LNCAP (cell line): Measurements from ENCODE around the gene ANKRD23.

ENCODE experiments used
- TF ChIP-seq, protein P1 (sequence below): fragments of 450-650 bp; IDR thresholded peaks from 2 replicates; pipeline ENCODE4 v1.5.1; 2017; ENCODE audit warnings: mild to moderate bottlenecking

The ANKRD23 gene

DNA sequence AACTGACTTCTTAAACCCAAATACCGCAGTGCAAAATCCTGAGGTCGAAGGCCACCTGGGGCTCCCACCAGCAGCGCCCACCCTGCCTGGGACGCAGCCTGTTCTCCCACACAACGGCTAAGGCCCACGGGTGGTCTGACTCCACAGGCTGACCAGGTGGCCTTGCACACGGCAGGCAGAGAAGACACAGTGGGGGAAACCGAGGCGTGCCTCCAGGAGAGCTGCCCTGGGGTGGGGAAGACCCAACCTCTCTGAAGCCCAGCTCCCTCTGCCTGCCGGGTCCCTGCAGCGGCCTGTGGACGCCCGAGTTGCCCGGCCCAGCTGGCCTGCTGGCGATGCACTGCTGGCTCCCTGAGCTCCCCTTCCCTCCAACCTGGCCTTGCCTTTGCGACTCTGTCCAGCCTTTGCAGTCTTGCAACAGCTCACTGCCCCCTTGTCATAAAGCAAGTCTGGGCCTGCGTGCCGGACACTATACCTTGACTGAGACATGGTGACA, 35.8 kb upstream of the ANKRD23 start:
- TF ChIP-seq, protein P1, sequence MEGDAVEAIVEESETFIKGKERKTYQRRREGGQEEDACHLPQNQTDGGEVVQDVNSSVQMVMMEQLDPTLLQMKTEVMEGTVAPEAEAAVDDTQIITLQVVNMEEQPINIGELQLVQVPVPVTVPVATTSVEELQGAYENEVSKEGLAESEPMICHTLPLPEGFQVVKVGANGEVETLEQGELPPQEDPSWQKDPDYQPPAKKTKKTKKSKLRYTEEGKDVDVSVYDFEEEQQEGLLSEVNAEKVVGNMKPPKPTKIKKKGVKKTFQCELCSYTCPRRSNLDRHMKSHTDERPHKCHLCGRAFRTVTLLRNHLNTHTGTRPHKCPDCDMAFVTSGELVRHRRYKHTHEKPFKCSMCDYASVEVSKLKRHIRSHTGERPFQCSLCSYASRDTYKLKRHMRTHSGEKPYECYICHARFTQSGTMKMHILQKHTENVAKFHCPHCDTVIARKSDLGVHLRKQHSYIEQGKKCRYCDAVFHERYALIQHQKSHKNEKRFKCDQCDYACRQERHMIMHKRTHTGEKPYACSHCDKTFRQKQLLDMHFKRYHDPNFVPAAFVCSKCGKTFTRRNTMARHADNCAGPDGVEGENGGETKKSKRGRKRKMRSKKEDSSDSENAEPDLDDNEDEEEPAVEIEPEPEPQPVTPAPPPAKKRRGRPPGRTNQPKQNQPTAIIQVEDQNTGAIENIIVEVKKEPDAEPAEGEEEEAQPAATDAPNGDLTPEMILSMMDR, result no peak

DNA sequence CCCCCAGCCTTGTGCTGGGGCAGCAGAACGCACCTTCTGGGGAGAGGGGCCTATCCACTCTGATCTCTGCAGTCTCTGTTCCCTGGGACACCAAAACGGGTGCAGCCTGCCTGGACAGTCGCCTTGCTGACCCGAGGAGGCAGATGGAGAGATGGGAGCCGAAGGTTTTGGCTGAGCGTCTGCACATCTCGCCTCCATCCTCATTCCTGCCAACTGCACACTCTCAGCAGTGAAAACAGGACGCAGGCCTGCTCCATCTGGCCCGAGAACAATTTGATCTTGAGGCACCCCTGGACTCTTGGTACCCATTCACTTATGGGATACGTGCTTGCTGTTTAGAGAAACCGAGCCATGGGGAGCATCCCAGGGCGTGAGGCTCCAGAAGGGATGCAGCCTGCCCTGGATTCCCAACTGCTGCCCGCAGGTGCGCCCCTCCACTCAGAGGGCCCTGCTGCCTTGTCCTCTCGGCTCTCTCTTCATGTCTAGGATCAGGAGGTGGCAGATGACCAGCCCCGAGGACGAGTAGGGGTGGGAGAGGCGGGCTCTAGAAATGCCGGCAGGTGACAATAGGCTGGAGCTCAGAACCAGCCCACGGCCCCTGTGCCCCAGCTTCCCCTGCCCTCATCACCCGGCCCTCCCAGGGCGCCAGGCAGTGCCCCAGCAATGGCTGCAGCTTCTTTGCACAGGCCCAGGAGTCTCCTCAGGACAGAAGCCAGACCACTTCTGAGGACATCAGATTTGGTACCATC, 35.1 kb upstream of the ANKRD23 start:
- TF ChIP-seq, protein P1, result no peak

DNA sequence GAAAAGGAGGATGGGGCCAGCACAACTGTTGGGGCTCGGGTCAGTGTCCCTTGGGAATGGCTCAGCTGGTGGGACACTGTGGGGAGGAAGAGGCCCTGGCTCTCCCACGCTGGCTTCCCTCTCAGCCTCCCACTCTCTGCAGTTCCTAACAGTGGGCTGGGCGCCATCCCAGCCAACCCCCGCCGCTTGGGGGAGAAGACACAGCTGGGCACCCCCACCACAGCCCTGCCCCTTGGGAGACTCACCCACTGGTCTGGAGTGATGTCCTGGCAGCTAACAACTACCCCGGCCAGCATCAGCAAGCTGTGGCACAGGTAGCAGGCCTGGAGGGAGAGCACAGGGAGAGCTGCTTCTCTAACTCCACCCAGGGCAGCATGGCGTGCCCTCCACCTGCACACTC, 34.4 kb upstream of the ANKRD23 start:
- TF ChIP-seq, protein P1, result no peak

DNA sequence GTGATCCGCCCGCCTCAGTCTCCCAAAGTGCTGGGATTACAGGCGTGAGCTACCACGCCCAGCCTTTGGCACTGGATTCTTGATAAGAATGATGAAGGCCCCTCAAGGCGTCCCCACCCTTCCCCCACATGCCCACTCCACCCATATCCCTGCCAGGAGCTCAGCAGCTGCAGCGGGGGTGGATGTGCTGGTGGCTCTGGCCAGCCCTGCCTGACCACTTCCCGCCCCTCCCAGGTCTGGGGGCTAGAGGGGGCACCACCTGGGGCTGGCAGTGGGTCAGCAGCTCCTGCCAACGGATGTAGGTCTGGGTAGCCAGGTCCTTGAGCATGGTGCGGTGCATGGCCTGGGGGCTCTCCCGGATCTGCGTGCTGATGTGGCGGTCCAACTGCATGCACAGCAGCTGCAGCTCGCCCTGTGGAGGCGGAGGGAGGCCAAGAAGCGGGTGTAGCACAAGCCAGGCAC, 33.8 kb upstream of the ANKRD23 start:
- TF ChIP-seq, protein P1, result no peak

DNA sequence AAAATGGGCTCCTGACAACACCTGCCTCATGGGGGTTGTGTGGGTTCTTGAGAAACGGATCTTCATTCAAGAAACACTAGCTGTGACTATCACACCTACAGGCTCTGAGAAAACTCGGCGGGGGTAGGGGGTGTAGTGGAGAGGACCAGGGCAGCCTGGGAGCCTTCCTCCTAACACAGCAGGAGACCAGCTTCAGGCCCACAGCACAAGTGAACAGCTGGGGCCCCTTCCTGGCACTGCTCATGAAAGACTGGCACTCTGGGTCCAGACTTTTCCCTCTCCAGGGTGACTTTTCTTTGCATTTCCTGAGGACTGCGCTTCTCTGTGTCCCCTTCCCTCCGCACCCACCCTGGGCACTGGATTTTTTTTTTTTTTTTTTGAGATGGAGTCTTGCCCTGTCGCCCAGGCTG, 33.2 kb upstream of the ANKRD23 start:
- TF ChIP-seq, protein P1, result no peak

DNA sequence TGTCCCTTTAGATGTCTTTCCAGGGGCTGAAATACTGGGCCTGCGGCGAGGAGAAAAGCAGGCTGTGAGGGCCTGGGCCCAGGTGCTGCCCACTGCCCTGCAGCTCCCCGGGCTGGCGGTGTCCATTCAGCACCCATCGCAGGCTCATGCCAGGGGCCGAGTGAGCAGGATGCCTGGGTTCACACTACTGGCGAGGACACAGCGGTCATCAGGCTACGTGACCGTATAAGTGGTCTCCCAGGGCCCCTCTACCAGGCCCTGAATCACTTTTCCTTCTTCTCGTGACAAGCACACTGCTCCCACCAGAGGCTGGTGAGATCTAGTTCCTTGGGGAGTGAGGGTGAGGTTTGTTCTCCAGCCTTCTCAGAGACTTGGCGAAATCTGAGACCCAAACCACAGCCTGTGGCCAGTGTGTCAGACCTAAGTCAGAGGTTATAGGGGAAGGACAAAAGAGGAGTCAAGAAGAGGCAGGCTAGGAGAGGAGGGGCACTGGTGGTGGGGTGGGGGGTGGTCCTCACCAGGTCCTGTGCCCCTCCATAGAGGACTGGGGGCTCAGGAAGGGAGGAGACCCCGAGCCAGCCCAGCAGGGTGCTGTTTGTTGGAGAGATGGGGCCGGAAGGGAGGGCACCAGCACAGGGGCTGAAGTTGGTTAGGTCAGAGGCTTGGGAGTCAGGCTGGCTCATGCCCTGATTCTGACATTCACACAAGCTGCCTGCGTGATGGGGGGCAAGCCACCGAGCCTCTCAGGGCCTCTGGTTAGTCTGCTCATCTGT, 32.6 kb upstream of the ANKRD23 start:
- TF ChIP-seq, protein P1, result no peak

DNA sequence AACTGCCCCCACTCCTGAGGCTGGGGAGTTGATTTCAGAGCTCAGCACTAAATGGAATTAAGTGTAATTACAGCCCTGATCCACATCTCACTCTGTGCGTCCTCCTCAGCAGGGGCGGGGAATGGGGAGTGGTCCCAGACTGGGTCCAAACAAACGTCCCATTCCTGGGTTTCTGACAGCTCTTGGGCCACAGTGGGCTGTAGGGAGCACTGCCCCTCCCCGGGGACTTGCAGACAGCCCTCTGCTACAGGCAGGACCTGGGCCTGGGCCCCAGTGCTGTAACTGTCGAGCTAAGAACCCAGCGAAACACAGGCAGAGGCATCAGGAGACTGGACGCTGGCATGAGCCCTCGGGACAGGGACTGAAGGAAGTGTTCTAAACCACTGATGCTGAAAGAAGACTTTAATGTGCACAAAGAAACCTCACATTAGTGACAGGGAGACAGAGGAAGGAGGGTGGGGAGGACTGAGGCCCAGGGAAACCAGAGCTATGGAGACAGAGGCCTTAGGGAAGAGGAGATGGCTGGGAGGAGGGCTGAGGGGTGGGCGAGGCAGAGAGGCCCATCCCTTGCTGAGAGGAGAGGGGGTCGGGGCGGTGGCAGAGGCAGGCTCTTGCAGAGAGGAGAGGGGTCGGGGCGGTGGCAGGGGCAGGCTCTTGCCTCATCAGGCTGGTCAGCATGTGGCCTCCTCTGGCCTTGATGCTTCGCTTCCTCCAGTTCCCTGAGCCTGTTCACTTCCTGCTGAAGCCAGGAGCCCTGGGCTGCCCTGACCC, 31.9 kb upstream of the ANKRD23 start:
- TF ChIP-seq, protein P1, result no peak
